HEK293 (cell line): ENCODE data around the gene CRYGA.

ENCODE experiments used
- CTCF ChIA-PET: fragments of 350-600 bp; formaldehyde crosslinking; extraction: SDS; loops from one replicate; lab custom pipeline; 2021; ENCODE audit warnings: antibody characterized with exemption; lab: Yijun Ruan, JAX
- POLR2A ChIA-PET: fragments of 300-600 bp; formaldehyde crosslinking; extraction: SDS; loops from one replicate; lab custom pipeline; 2020; ENCODE audit warnings: antibody characterized with exemption, inconsistent platforms; lab: Yijun Ruan, JAX
- H3K27ac ChIP-seq: fragments of 200-500 bp; sonication (Bioruptor generic); 2 replicates; pipeline ENCODE4 v1.5.1; 2014; ENCODE audit warnings: low read depth, low read length, control low read depth, inconsistent platforms; ENCODE audit errors: extremely low read depth
- H3K36me3 ChIP-seq, 2 experiments: fragments of 200-500 bp in 1 of 2; sonication (Bioruptor generic) in 1 of 2; 1 replicate in 1 of 2; 2 replicates in 1 of 2; pipeline ENCODE4 v1.5.1; 2014 to 2017; ENCODE audit warnings: inconsistent platforms in 2 of 2, low read length in 2 of 2; ENCODE audit not compliant: control insufficient read depth in 2 of 2, insufficient read depth in 1 of 2
- H3K4me1 ChIP-seq: fragments of 200-500 bp; sonication (Bioruptor generic); 2 replicates; pipeline ENCODE4 v1.5.1; 2014; ENCODE audit warnings: mild to moderate bottlenecking, low read length, inconsistent platforms; ENCODE audit not compliant: control insufficient read depth, insufficient read depth
- H3K4me3 ChIP-seq: 2 replicates; pipeline ENCODE4 v1.5.1; 2011; ENCODE audit warnings: low read depth, mild to moderate bottlenecking, control low read depth, low read length, moderate library complexity
- H3K9me3 ChIP-seq: fragments of 200-500 bp; sonication (Bioruptor generic); 2 replicates; pipeline ENCODE4 v1.5.1; 2014; ENCODE audit warnings: low read depth, low read length, inconsistent platforms; ENCODE audit not compliant: control insufficient read depth, insufficient read depth
- BCL11B ChIP-seq: fragments of 450-650 bp; formaldehyde crosslinking; IDR thresholded peaks from 2 replicates; pipeline ENCODE4 v1.5.1; 2016; ENCODE audit warnings: low read depth, missing biosample characterization, missing genetic modification characterization
- CTCF ChIP-seq: fragments of 450-650 bp; formaldehyde crosslinking; IDR thresholded peaks from 2 replicates; pipeline ENCODE4 v1.5.1; 2016; ENCODE audit warnings: missing biosample characterization, missing genetic modification characterization
- GLI4 ChIP-seq: fragments of 450-650 bp; formaldehyde crosslinking; IDR thresholded peaks from 2 replicates; pipeline ENCODE4 v1.5.1; 2016; ENCODE audit warnings: missing biosample characterization, missing genetic modification characterization
- GLIS2 ChIP-seq: fragments of 450-650 bp; formaldehyde crosslinking; IDR thresholded peaks from 2 replicates; pipeline ENCODE4 v1.5.1; 2016; ENCODE audit warnings: missing biosample characterization, missing genetic modification characterization
- KLF1 ChIP-seq: fragments of 450-650 bp; formaldehyde crosslinking; IDR thresholded peaks from 2 replicates; pipeline ENCODE4 v1.5.1; 2016; ENCODE audit warnings: missing biosample characterization, missing genetic modification characterization
- KLF10 ChIP-seq: fragments of 450-650 bp; IDR thresholded peaks from 2 replicates; pipeline ENCODE4 v1.5.1; 2018; ENCODE audit warnings: missing biosample characterization, mild to moderate bottlenecking, missing genetic modification characterization
- PRDM6 ChIP-seq: fragments of 450-650 bp; formaldehyde crosslinking; IDR thresholded peaks from 2 replicates; pipeline ENCODE4 v1.5.1; 2017; ENCODE audit warnings: missing biosample characterization, missing genetic modification characterization
- TRIM28 ChIP-seq: IDR thresholded peaks from 2 replicates; pipeline ENCODE4 v1.6.1; 2011; ENCODE audit warnings: low read length, control low read depth, borderline replicate concordance
- ZBTB7A ChIP-seq: fragments of 450-650 bp; formaldehyde crosslinking; IDR thresholded peaks from 2 replicates; pipeline ENCODE4 v1.5.1; 2016; ENCODE audit warnings: low read depth, missing biosample characterization, missing genetic modification characterization
- ZBTB8A ChIP-seq: fragments of 450-650 bp; formaldehyde crosslinking; IDR thresholded peaks from 2 replicates; pipeline ENCODE4 v1.5.1; 2016; ENCODE audit warnings: missing biosample characterization, missing genetic modification characterization
- ZNF10 ChIP-seq: fragments of 450-650 bp; formaldehyde crosslinking; IDR thresholded peaks from 2 replicates; pipeline ENCODE4 v1.5.1; 2017; ENCODE audit warnings: missing biosample characterization, missing genetic modification characterization
- ZNF138 ChIP-seq: fragments of 450-650 bp; formaldehyde crosslinking; IDR thresholded peaks from 2 replicates; pipeline ENCODE4 v1.5.1; 2016; ENCODE audit warnings: missing biosample characterization, missing genetic modification characterization, borderline replicate concordance
- ZNF157 ChIP-seq: fragments of 450-650 bp; formaldehyde crosslinking; IDR thresholded peaks from 2 replicates; pipeline ENCODE4 v1.5.1; 2016; ENCODE audit warnings: missing biosample characterization, missing genetic modification characterization
- ZNF362 ChIP-seq: fragments of 450-650 bp; formaldehyde crosslinking; IDR thresholded peaks from 2 replicates; pipeline ENCODE4 v1.5.1; 2016; ENCODE audit warnings: missing biosample characterization, missing genetic modification characterization
- ZNF366 ChIP-seq: fragments of 450-650 bp; formaldehyde crosslinking; conservative IDR thresholded peaks from 2 replicates; pipeline ENCODE4 v1.5.1; 2016; ENCODE audit warnings: missing biosample characterization, missing genetic modification characterization
- ZNF626 ChIP-seq: fragments of 450-650 bp; sonication (Bioruptor Pico); formaldehyde crosslinking; IDR thresholded peaks from 2 replicates; pipeline ENCODE4 v1.5.1; 2018; ENCODE audit warnings: missing biosample characterization, missing genetic modification characterization, inconsistent platforms
- ZNF639 ChIP-seq: fragments of 450-650 bp; formaldehyde crosslinking; IDR thresholded peaks from 2 replicates; pipeline ENCODE4 v1.5.1; 2016; ENCODE audit warnings: missing biosample characterization, missing genetic modification characterization
- ZNF654 ChIP-seq: fragments of 450-650 bp; formaldehyde crosslinking; IDR thresholded peaks from 2 replicates; pipeline ENCODE4 v1.5.1; 2016; ENCODE audit warnings: low read depth, missing biosample characterization, missing genetic modification characterization
- ZNF660 ChIP-seq: fragments of 450-650 bp; IDR thresholded peaks from 2 replicates; pipeline ENCODE4 v1.5.1; 2018; ENCODE audit warnings: missing biosample characterization, mild to moderate bottlenecking, missing genetic modification characterization
- TF ChIP-seq, protein P1 (sequence below): fragments of 450-650 bp; formaldehyde crosslinking; IDR thresholded peaks from 2 replicates; pipeline ENCODE4 v1.5.0; 2017; ENCODE audit warnings: missing biosample characterization, missing genetic modification characterization, borderline replicate concordance

The CRYGA gene

DNA sequence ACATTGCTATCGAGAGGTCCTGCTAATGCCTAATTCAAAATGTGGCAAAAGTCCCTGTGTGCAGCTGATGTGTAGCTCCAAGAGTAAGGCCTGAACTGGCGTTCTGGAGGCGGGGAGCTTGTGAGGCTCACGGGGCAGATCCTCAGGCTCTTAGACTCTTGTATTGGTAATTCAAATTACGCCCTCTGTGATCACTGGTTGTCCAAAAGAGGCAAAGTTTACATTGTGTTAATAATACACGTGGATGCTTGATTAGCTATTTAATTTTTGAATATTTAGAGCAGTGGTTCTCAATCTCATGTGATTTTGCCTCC is 12.4 kb upstream of the CRYGA start (continued):
- no peak for TF ChIP-seq PRDM6 (tag by site-specific recombination)

DNA sequence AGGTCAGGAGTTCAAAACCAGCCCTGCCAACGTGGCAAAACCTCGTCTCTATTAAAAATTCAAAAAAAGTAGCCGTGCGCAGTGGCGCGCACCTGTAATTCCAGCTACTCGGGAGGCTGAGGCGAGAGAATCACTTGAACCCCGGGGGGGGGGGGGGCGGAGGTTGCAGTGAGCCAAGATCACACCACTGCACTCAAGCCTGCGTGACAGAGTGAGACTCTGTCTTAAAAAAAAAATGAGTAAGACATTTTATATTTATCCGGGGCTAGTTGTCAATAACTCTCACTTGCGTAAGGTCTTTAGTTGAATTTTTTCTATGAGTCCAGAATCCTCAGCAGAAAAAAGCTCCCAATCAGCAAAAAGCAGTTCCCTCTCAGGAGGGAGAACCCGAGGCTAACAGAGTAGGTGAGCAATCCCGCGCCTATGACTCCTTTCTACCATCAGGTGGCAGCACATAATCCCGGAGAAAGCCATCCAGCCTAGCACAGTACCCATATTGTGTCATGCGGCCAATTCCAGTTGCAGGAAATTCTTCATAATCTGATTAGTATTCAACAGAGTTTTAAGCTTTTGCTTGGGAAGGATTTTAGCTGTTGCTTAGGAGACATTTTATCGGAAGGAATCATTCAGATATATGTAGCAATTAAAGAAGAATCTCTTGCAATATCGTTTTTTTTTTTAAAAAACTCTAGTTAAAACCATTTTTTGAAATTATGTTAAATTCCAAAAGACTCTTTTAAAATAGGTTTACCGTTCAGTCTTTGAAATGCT is 11.9 kb upstream of the CRYGA start:
- H3K9me3 ChIP-seq, result no peaks in the 10 kb centered on the region
- H3K4me3 ChIP-seq, result no peak overlapping the region
- H3K27ac ChIP-seq, result no peak overlapping the region
- H3K36me3 ChIP-seq, result no peaks in the 10 kb centered on the region
- POLR2A ChIA-PET, result interaction anchor here (0.7 to 2.2 kb wide), 3 partner anchors 33 to 91 kb away, joined by 3 to 16 read pairs (median 4); partner anchors contain the start of genes IDH1 and PIKFYVE
- CTCF ChIA-PET, result interaction anchor here (0.5 to 3.1 kb wide), 50 partner anchors 9 to 1123 kb away, joined by 3 to 53 read pairs (median 5); partner anchors contain the start of genes C2orf80, CRYGD and IDH1
- no peaks in the 10 kb centered on the region for H3K4me1 ChIP-seq
- TF ChIP-seq, protein P1, sequence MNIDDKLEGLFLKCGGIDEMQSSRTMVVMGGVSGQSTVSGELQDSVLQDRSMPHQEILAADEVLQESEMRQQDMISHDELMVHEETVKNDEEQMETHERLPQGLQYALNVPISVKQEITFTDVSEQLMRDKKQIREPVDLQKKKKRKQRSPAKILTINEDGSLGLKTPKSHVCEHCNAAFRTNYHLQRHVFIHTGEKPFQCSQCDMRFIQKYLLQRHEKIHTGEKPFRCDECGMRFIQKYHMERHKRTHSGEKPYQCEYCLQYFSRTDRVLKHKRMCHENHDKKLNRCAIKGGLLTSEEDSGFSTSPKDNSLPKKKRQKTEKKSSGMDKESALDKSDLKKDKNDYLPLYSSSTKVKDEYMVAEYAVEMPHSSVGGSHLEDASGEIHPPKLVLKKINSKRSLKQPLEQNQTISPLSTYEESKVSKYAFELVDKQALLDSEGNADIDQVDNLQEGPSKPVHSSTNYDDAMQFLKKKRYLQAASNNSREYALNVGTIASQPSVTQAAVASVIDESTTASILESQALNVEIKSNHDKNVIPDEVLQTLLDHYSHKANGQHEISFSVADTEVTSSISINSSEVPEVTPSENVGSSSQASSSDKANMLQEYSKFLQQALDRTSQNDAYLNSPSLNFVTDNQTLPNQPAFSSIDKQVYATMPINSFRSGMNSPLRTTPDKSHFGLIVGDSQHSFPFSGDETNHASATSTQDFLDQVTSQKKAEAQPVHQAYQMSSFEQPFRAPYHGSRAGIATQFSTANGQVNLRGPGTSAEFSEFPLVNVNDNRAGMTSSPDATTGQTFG, result no peak
- TF ChIP-seq ZNF362 (0 out of 2 replicates have a peak, but pooled peaks have one; percentile 24), ZNF626 (tag by site-specific recombination) (no peak), ZNF660 (tag by site-specific recombination) (peak; percentile 31; the same call in 1 of the 2 replicates), TRIM28 (0 out of 2 replicates have a peak, but pooled peaks have one; percentile 22), CTCF (tag by site-specific recombination) (peak; percentile 63; the same call in 1 of the 2 replicates), ZNF654 (tag by site-specific recombination) (peak; percentile 77), ZNF10 (peak; percentile 42; the same call in 1 of the 2 replicates)

GRCh38 chr2:208174144-208174543 is 10.8 kb upstream of the CRYGA start:
- Histone ChIP-seq H3K36me3 (no peaks in the 10 kb centered on the region), H3K4me3 (no peak overlapping the region), H3K27ac (no peak overlapping the region), H3K4me1 (no peaks in the 10 kb centered on the region), H3K9me3 (no peaks in the 10 kb centered on the region)
- POLR2A ChIA-PET, result interaction anchor here (2.2 kb wide), 1 partner anchor 81 kb away, joined by 16 read pairs; the partner anchor contains the start of gene IDH1
- CTCF ChIA-PET, result interaction anchor here (0.6 to 3.1 kb wide), 10 partner anchors 9 to 242 kb away, joined by 4 to 53 read pairs (median 10); partner anchors contain the start of gene IDH1
- no peak for TF ChIP-seq BCL11B (tag by site-specific recombination)
- TF ChIP-seq KLF1, result no peak
- TF ChIP-seq ZNF157, result no peak
- TF ChIP-seq GLIS2, result no peak
- no peak for TF ChIP-seq ZBTB7A (tag by site-specific recombination)
- no peak for TF ChIP-seq GLI4
- TF ChIP-seq ZBTB8A (tag by site-specific recombination), result no peak
- TF ChIP-seq ZNF138 (tag by site-specific recombination), result no peak
- no peak for TF ChIP-seq ZNF366 (tag by site-specific recombination)
- no peak for TF ChIP-seq KLF10 (tag by site-specific recombination)
- no peak for TF ChIP-seq ZNF639 (tag by site-specific recombination)
- no peak for TF ChIP-seq ZNF362
